Gastrocnemius medialis (tissue), 4 donors: ENCODE results near the gene MEF2C.

Source experiments
- POLR2A ChIP-seq, 2 donors: fragments of 450-650 bp; IDR thresholded peaks; one replicate each; pipeline ENCODE4 v1.6.1; 2017; ENCODE audit warnings: antibody characterized with exemption in 2 of 2, mild to moderate bottlenecking in 2 of 2, moderate library complexity in 2 of 2
- TF ChIP-seq, protein P1 (sequence below), 5 experiments: fragments of 450-650 bp in 3 of 5; fragments of 200-600 bp in 2 of 5; sonication (generic) in 2 of 5; IDR thresholded peaks in 4 of 5; conservative IDR thresholded peaks in 1 of 5; 1 replicate in 4 of 5; 2 replicates in 1 of 5; pipeline ENCODE4 v1.5.1; 2016 to 2019; ENCODE audit warnings: antibody characterized with exemption in 5 of 5, mild to moderate bottlenecking in 3 of 5, moderate library complexity in 3 of 5

DNA sequence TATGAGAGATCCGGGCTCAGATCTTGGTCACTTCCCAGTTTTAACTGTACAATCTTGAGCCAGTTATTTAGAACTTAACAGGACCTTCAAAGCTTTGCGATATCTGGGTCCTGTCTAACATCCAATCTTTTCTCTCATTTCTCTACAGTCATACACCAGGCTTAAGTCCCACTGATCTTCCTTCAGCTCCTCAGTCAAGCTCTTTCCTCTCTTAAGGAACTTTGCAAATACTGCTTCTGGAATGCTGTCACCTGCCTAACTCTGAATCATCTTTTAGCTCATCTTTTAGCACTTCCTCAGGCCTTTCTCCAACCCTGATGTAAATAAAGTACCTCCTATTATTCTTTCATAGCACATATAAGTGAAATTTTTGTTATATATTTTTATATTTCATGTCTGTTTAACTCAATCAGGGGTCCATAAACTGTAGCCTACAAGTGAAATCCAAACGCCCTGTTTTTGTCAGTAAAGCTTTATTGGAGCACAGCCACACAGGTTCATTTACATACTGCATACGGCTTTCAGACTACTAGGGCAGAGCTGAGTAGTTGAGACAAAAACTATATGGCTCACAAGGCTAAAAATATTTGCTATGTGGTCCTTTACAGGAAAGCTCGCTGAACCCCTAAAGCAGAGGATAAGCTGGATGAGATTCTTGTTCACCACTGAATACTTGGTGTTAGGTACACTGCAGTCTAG is 63.5 kb downstream of the MEF2C start:
- no peak for TF ChIP-seq POLR2A (IDR thresholded peaks at IDR 0.05)
- TF ChIP-seq, protein P1, sequence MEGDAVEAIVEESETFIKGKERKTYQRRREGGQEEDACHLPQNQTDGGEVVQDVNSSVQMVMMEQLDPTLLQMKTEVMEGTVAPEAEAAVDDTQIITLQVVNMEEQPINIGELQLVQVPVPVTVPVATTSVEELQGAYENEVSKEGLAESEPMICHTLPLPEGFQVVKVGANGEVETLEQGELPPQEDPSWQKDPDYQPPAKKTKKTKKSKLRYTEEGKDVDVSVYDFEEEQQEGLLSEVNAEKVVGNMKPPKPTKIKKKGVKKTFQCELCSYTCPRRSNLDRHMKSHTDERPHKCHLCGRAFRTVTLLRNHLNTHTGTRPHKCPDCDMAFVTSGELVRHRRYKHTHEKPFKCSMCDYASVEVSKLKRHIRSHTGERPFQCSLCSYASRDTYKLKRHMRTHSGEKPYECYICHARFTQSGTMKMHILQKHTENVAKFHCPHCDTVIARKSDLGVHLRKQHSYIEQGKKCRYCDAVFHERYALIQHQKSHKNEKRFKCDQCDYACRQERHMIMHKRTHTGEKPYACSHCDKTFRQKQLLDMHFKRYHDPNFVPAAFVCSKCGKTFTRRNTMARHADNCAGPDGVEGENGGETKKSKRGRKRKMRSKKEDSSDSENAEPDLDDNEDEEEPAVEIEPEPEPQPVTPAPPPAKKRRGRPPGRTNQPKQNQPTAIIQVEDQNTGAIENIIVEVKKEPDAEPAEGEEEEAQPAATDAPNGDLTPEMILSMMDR (IDR thresholded peaks at IDR 0.05 in 4 of 5, conservative IDR thresholded peaks at IDR 0.05 in 1 of 5), result no peak
